HL-60 (cell line): ENCODE data around the gene TRABD2B.

Source experiments
- DNase-seq, 2 experiments: peaks; one replicate each; pipeline ENCODE4 v3.0.0-alpha.2; 2010 to 2020; ENCODE audit warnings: low read depth in 1 of 2, low spot score in 1 of 2
- H3K27ac ChIP-seq: fragments of 250-450 bp; sonication (Bioruptor Pico); replicated peaks from 2 replicates; pipeline ENCODE4 v1.5.1; 2020; ENCODE audit warnings: mild to moderate bottlenecking, moderate library complexity
- H3K27me3 ChIP-seq: fragments of 250-450 bp; sonication (Bioruptor Pico); 2 replicates; pipeline ENCODE4 v1.5.1; 2021; ENCODE audit warnings: mild to moderate bottlenecking, moderate library complexity; ENCODE audit not compliant: insufficient read depth, poor library complexity, severe bottlenecking
- H3K4me3 ChIP-seq: replicated peaks from 2 replicates; pipeline ENCODE4 v1.5.1; 2011; ENCODE audit warnings: mild to moderate bottlenecking, control low read depth, low read length; ENCODE audit not compliant: insufficient read depth
- CTCF ChIP-seq: IDR thresholded peaks from one replicate; pipeline ENCODE4 v1.5.1; 2011; ENCODE audit warnings: low read length, control low read depth, inconsistent platforms; ENCODE audit not compliant: insufficient read depth
- GABPA ChIP-seq: IDR thresholded peaks from 2 replicates; pipeline ENCODE4 v1.6.1; 2012; ENCODE audit warnings: low read depth
- POLR2AphosphoS5 ChIP-seq: IDR thresholded peaks from 2 replicates; pipeline ENCODE4 v1.6.1; 2012; ENCODE audit warnings: low read depth
- REST ChIP-seq: IDR thresholded peaks from 2 replicates; pipeline ENCODE4 v1.6.1; 2012; ENCODE audit warnings: low read depth; ENCODE audit not compliant: insufficient replicate concordance
- SPI1 ChIP-seq: IDR thresholded peaks from 2 replicates; pipeline ENCODE4 v1.6.1; 2012; ENCODE audit warnings: low read depth, mild to moderate bottlenecking, borderline replicate concordance

Gene TRABD2B

GRCh38 chr1:47792779-47793178 lies 204.4 kb downstream of the TRABD2B start:
- H3K27me3 ChIP-seq = no peaks in the 10 kb centered on the region
- TF ChIP-seq SPI1 = no peak
- no peak for TF ChIP-seq CTCF
- TF ChIP-seq GABPA = no peak
- TF ChIP-seq REST = no peak
- no peak for TF ChIP-seq POLR2AphosphoS5
- no peak overlapping the region for H3K27ac ChIP-seq
- no peak overlapping the region for H3K4me3 ChIP-seq
- no peak for DNase-seq

- Histone ChIP-seq H3K27ac (no peak overlapping the region), H3K27me3 (no peaks in the 10 kb centered on the region), H3K4me3 (no peak overlapping the region)
- DNase-seq = no peak
- TF ChIP-seq REST (no peak), GABPA (no peak), POLR2AphosphoS5 (no peak), CTCF (no peak), SPI1 (no peak)
Observed at GRCh38 chr1:47791879-47792608, 205.1 kb downstream of the TRABD2B start.

- no peak overlapping the region for H3K27ac ChIP-seq
- no peak for DNase-seq
- no peak overlapping the region for H3K4me3 ChIP-seq
- TF ChIP-seq POLR2AphosphoS5 (no peak), REST (no peak), CTCF (no peak), GABPA (no peak), SPI1 (no peak)
- no peaks in the 10 kb centered on the region for H3K27me3 ChIP-seq
Observed at GRCh38 chr1:47788761-47789160, 208.4 kb downstream of the TRABD2B start.
